NB4 (cell line): ENCODE measurements around the gene MGLL.

Source experiments
- CTCF ChIP-seq: IDR thresholded peaks from one replicate; pipeline ENCODE4 v1.5.1; 2012; ENCODE audit warnings: low read depth, low read length
- MYC ChIP-seq: IDR thresholded peaks from 2 replicates; pipeline ENCODE4 v1.6.1; 2011; ENCODE audit warnings: low read depth, low read length
- POLR2A ChIP-seq: IDR thresholded peaks from 2 replicates; pipeline ENCODE4 v1.6.1; 2011; ENCODE audit warnings: mild to moderate bottlenecking; ENCODE audit not compliant: insufficient read length; ENCODE audit errors: extremely low read depth
- TF ChIP-seq, protein P1 (sequence below): IDR thresholded peaks from 2 replicates; pipeline ENCODE4 v1.6.1; 2011; ENCODE audit warnings: low read depth, low read length

- TF ChIP-seq CTCF (no peak), POLR2A (no peak), MYC (no peak)
- TF ChIP-seq, protein P1, sequence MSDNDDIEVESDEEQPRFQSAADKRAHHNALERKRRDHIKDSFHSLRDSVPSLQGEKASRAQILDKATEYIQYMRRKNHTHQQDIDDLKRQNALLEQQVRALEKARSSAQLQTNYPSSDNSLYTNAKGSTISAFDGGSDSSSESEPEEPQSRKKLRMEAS: no peak
Measured at GRCh38 chr3:127735767-127736693, 86.3 kb downstream of the MGLL start.
